ENCODE data around the gene GTF2IRD2. TPM values are rescaled to one million over a fixed set of nuclear protein-coding genes. Genes with fewer than 3 reads are reported as not detected.
"Not testable (repeated sequence)": the region's sequence is repeated elsewhere in the genome, so short reads cannot be mapped to it uniquely, and the experiment has no call there.

Gene GTF2IRD2
- polyA plus RNA-seq (2013, experiment 1 of 2) = 6.0 TPM
- 9.2 TPM for polyA plus RNA-seq (2013, experiment 2 of 2)

GRCh38 chr7:74850833-74851721 lies at the start of gene GTF2IRD2:
GTF2IRD2 (minus strand) TSS chr7:74851605; CDS start chr7:74836378, 15,227 bp downstream.
- no CpG with 5 or more reads among the region's 97 CpGs for WGBS, 2 experiments (ENCODE audit: insufficient coverage in 2 of 2)

DNA sequence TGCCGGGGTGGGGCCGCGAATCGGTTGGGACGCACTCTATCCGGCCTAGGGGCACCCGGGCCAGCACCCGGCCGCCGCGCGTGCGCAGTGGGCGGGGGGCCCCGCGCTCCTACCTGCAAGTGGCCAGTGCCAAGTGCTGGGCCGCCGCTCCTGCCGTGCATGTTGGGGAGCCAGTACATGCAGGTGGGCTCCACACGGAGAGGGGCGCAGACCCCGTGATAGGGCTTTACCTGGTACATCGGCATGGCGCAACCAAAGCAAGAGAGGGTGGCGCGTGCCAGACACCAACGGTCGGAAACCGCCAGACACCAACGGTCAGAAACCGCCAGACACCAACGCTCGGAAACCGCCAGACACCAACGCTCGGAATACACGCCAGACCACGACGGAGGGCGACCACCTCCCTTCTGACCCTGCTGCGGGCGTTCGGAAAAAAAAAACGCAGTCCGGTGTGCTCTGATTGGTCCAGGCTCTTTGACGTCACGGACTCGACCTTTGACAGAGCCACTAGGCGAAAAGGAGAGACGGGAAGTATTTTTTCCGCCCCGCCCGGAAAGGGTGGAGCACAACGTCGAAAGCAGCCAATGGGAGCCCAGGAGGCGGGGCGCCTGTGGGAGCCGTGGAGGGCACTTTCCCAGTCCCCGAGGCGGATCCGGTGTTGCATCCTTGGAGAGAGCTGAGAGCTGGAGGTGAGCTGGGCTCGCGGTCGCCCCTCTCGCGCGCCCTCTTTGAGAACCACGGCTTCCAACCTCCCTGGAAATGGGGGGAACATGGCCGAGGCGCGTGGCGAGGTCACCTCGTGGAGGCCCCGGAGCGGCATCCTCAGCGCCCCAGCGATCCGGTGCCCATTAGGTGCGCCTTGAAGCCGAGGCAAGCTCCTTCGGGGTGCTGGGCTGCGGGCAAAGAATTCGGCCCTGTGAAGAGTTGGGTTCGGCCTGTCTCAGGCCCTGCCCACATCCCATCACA lies 39.0 kb upstream of the GTF2IRD2 start:
- H3K36me3 ChIP-seq (ENCODE audit: control insufficient read depth, insufficient read depth, low read length); H3K4me1 ChIP-seq (ENCODE audit: control insufficient read depth, insufficient read depth, low read length, poor library complexity, severe bottlenecking); H3K9me3 ChIP-seq (ENCODE audit: control insufficient read depth, low read length): not testable (repeated sequence)
- H3K27ac ChIP-seq (ENCODE audit: low read depth, low read length, severe bottlenecking) = peak overlapping the region; percentile 90
- peak overlapping the region; percentile 47 for H3K4me3 ChIP-seq (ENCODE audit: extremely low read depth, insufficient read depth, low read length, poor library complexity, severe bottlenecking)
- WGBS, 2 experiments (ENCODE audit: insufficient coverage in 2 of 2) = 0% methylated on average over 13 to 25 of the region's 84 CpGs

More at GRCh38 chr7:74850833-74851721, at the start of gene GTF2IRD2:
- not testable (repeated sequence) for H3K9me3 ChIP-seq (ENCODE audit: control insufficient read depth, low read length); H3K4me1 ChIP-seq (ENCODE audit: control insufficient read depth, insufficient read depth, low read length, poor library complexity, severe bottlenecking); H3K36me3 ChIP-seq (ENCODE audit: control insufficient read depth, insufficient read depth, low read length)
- peak within 1 kb of the TSS; percentile 16 for H3K4me3 ChIP-seq (ENCODE audit: extremely low read depth, insufficient read depth, low read length, poor library complexity, severe bottlenecking)
- H3K27ac ChIP-seq (ENCODE audit: low read depth, low read length, severe bottlenecking) = peak within 1 kb of the TSS; percentile 80

- not testable (repeated sequence) for H3K36me3 ChIP-seq (ENCODE audit: control insufficient read depth, insufficient read depth, low read length); H3K4me1 ChIP-seq (ENCODE audit: control insufficient read depth, insufficient read depth, low read length, poor library complexity, severe bottlenecking); H3K9me3 ChIP-seq (ENCODE audit: control insufficient read depth, low read length); H3K27ac ChIP-seq (ENCODE audit: low read depth, low read length, severe bottlenecking)
- WGBS, 2 experiments (ENCODE audit: insufficient coverage in 2 of 2) = 83% methylated on average over 3 of the region's 31 CpGs; no CpG with 5 or more reads in 1 of the 2 experiments
- peak overlapping the region; percentile 34 for H3K4me3 ChIP-seq (ENCODE audit: extremely low read depth, insufficient read depth, low read length, poor library complexity, severe bottlenecking)
Observed at GRCh38 chr7:74889518-74890129, 38.2 kb upstream of the GTF2IRD2 start.

DNA sequence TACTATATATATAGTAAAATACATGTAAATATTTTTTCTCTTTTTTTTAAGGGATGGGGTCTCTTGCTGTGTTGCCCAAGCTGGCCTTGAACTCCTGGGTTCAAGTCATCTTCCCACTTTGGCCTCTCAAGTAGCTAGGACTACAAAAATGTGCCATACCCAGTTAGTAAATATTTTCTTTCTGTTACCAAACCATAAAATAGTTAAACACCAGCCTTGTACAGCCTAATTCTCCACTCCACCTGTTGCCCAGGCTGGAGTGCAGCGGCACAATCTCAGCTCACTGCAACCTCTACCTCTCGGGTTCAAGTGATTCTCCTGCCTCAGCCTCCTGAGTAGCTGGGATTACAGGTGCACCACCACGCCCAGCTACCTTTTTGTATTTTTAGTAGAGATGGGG lies 33.9 kb upstream of the GTF2IRD2 start:
- not testable (repeated sequence) for H3K4me1 ChIP-seq (ENCODE audit: control insufficient read depth, insufficient read depth, low read length, poor library complexity, severe bottlenecking); H3K36me3 ChIP-seq (ENCODE audit: control insufficient read depth, insufficient read depth, low read length); H3K27ac ChIP-seq (ENCODE audit: low read depth, low read length, severe bottlenecking); H3K9me3 ChIP-seq (ENCODE audit: control insufficient read depth, low read length); H3K4me3 ChIP-seq (ENCODE audit: extremely low read depth, insufficient read depth, low read length, poor library complexity, severe bottlenecking)
- WGBS, 2 experiments (ENCODE audit: insufficient coverage in 2 of 2) = no CpG with 5 or more reads among the region's 3 CpGs

DNA sequence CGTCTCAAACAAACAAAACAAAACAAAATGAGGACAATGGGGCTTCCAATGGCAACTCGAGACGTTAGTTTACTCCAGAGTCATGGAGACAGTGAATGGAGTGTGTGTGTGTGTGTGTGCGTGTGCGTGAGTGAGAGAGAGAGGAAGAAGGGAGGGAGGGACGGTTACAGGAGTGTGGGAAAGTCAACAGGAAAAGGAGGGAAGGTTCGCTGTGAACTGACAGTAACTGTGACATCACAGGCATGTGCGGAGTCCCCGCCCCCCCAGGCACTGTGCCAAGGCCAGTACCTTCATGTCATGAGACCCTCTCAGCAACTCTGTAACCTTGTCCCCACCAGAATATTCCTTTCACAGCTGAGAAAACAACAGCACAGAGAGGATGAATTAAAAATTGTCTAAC lies 30.7 kb upstream of the GTF2IRD2 start:
- H3K9me3 ChIP-seq (ENCODE audit: control insufficient read depth, low read length); H3K27ac ChIP-seq (ENCODE audit: low read depth, low read length, severe bottlenecking); H3K4me1 ChIP-seq (ENCODE audit: control insufficient read depth, insufficient read depth, low read length, poor library complexity, severe bottlenecking); H3K4me3 ChIP-seq (ENCODE audit: extremely low read depth, insufficient read depth, low read length, poor library complexity, severe bottlenecking); H3K36me3 ChIP-seq (ENCODE audit: control insufficient read depth, insufficient read depth, low read length): not testable (repeated sequence)
- no CpG with 5 or more reads among the region's 9 CpGs for WGBS, 2 experiments (ENCODE audit: insufficient coverage in 2 of 2)

DNA sequence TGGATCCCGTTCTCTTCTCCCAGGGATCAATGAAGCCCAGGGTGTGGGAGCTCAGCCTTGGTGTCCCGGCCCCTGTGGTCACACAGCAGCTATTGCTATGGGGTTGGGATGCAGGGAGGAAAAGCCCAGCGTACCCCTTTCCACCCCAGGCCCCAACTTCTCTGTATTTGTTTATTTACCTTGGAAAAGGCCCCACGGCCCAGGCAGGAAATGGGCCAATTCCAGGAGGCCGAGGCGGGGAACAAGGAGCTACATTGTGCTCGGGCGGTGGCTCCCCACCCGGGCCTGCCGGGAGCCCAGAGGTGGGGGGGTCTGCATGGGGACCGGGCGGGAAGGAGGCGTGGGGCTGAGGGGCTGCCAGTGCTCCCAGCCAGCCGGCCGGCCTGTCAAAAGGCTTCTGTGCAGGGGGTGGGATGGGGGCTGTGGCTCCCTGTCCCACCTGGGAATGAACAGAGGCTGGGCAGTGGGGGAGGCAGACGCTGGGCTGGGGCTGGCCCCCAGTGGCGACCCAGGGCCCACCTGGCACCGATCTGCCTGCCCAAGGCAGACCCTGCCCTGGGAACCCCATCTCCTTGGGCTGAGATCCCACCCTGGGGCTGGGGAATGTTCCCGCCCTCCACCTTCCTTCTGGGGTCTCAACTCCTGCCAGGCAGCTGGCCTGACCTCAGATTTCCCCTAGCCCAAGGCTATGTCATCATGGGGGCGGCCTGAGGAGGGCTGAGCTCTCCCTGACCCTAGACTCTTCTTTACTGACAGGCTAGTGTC lies 23.5 kb upstream of the GTF2IRD2 start:
- H3K4me3 ChIP-seq (ENCODE audit: extremely low read depth, insufficient read depth, low read length, poor library complexity, severe bottlenecking); H3K36me3 ChIP-seq (ENCODE audit: control insufficient read depth, insufficient read depth, low read length); H3K4me1 ChIP-seq (ENCODE audit: control insufficient read depth, insufficient read depth, low read length, poor library complexity, severe bottlenecking); H3K9me3 ChIP-seq (ENCODE audit: control insufficient read depth, low read length): not testable (repeated sequence)
- 100% methylated on average over 1 of the region's 20 CpGs; no CpG with 5 or more reads in 1 of the 2 experiments for WGBS, 2 experiments (ENCODE audit: insufficient coverage in 2 of 2)
- peak overlapping the region; percentile 57 for H3K27ac ChIP-seq (ENCODE audit: low read depth, low read length, severe bottlenecking)

DNA sequence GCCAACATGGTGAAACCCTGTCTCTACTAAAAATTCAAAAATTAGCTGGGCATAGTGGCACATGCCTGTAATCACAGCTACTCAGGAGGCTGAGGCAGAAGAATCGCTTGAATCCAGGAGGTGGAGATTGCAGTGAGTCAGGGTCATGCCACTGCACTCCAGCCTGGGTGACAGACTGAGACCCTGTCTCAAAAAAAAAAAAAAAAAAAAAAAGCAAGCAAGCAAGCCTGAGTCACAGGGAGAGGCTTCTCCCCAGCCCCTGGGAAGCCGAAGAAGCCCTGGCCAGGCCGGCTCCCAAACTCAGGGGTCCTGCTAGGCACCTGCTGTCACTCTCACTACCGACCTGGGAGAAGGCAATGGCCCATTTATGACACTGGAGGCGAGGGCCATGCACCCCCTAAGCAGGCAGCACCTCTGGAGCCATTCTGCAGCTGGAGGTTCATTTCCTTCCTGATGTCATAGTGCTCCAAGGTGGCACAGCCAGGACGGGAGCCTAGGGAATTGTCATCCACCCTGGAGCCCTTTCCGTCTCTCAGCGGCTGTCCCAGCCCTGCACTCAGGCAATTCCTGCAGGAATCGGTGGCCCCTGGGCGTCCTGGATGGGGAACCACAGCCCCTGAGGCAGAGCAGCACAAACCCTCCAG lies 22.8 kb upstream of the GTF2IRD2 start:
- H3K36me3 ChIP-seq (ENCODE audit: control insufficient read depth, insufficient read depth, low read length); H3K4me3 ChIP-seq (ENCODE audit: extremely low read depth, insufficient read depth, low read length, poor library complexity, severe bottlenecking); H3K9me3 ChIP-seq (ENCODE audit: control insufficient read depth, low read length); H3K4me1 ChIP-seq (ENCODE audit: control insufficient read depth, insufficient read depth, low read length, poor library complexity, severe bottlenecking): not testable (repeated sequence)
- peak overlapping the region; percentile 57 for H3K27ac ChIP-seq (ENCODE audit: low read depth, low read length, severe bottlenecking)
- no CpG with 5 or more reads among the region's 10 CpGs for WGBS, 2 experiments (ENCODE audit: insufficient coverage in 2 of 2)

DNA sequence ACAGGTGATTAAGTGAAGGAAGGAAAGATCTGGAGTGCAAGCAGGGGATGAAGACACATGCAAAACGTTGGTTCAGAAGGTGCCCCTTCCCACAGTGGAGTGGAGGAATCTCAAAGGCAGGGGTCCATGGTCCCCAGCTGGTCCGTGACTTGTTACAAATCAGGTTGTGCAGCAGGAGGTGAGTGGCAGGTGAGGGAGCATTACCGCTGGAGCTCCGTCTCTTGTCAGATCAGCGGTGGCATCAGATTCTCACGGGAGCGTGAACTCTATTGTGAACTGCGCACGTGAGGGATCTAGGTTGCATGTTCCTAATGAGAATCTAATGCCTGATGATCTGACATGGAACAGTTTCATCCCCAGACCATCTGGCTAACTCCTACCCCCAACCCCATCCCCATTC lies 21.1 kb upstream of the GTF2IRD2 start:
- WGBS, 2 experiments (ENCODE audit: insufficient coverage in 2 of 2) = 96 to 97% methylated on average over 3 to 5 of the region's 9 CpGs
- H3K4me1 ChIP-seq (ENCODE audit: control insufficient read depth, insufficient read depth, low read length, poor library complexity, severe bottlenecking); H3K4me3 ChIP-seq (ENCODE audit: extremely low read depth, insufficient read depth, low read length, poor library complexity, severe bottlenecking); H3K36me3 ChIP-seq (ENCODE audit: control insufficient read depth, insufficient read depth, low read length); H3K27ac ChIP-seq (ENCODE audit: low read depth, low read length, severe bottlenecking); H3K9me3 ChIP-seq (ENCODE audit: control insufficient read depth, low read length): not testable (repeated sequence)

- WGBS, 2 experiments (ENCODE audit: insufficient coverage in 2 of 2) = 80 to 92% methylated on average over 7 to 8 of the region's 8 CpGs
- H3K27ac ChIP-seq (ENCODE audit: low read depth, low read length, severe bottlenecking); H3K36me3 ChIP-seq (ENCODE audit: control insufficient read depth, insufficient read depth, low read length); H3K4me3 ChIP-seq (ENCODE audit: extremely low read depth, insufficient read depth, low read length, poor library complexity, severe bottlenecking); H3K9me3 ChIP-seq (ENCODE audit: control insufficient read depth, low read length); H3K4me1 ChIP-seq (ENCODE audit: control insufficient read depth, insufficient read depth, low read length, poor library complexity, severe bottlenecking): not testable (repeated sequence)
Observed at GRCh38 chr7:74865777-74866176, 14.4 kb upstream of the GTF2IRD2 start.
